Measurements from ENCODE around the gene SYT7. TPM values are rescaled to one million over a fixed set of nuclear protein-coding genes. Genes with fewer than 3 reads are reported as not detected.

The SYT7 gene
- total and polyA plus RNA-seq, 10 of the 15 experiments (the other 5 are each of a cell fraction or from before 2014, with no cell fraction given) = not detected

DNA sequence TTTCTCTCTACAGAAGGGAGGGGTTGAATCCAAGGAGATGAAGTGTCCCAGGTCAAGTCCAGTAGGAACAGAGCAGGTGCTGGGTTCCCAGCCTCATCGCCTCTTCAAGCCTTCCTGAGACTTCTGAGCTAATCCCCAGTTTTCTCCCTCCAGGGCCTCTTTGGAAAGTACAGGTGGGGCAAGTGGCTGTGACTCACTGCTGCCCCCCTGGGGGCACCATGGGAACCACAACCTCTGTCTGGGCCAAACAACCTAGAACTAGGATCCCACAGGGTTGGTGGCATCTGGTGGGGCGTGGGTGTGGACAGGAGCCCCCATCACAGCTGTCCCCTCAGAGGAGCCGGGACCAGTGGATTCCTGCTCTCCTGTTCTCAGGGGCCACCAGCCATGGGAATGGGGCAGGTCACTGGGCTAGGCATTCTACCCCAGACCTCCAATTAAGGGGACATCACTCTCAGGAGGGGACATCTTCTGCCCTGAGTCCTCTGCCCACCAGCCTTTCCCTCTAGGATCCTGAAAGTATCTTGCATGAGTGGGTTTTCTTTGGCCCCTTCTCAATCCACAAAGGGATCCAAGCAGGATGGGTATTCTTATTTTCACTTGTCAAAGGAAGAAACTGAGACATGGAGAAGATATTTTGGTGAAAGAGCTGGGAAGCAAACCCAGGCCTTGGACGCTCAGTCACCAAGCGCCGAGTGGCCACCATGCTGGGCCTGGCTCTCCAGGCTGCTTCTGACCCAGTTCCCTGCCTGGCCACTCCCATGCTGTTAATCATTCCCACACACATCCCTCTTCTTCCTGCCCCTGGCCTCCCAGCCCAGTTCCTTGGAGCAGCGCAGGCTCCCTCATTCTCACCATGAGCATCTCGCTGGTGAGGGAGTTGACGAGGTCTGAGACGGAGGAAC, 48.5 kb downstream of the SYT7 start (continued):
- TF ChIP-seq, protein P1, sequence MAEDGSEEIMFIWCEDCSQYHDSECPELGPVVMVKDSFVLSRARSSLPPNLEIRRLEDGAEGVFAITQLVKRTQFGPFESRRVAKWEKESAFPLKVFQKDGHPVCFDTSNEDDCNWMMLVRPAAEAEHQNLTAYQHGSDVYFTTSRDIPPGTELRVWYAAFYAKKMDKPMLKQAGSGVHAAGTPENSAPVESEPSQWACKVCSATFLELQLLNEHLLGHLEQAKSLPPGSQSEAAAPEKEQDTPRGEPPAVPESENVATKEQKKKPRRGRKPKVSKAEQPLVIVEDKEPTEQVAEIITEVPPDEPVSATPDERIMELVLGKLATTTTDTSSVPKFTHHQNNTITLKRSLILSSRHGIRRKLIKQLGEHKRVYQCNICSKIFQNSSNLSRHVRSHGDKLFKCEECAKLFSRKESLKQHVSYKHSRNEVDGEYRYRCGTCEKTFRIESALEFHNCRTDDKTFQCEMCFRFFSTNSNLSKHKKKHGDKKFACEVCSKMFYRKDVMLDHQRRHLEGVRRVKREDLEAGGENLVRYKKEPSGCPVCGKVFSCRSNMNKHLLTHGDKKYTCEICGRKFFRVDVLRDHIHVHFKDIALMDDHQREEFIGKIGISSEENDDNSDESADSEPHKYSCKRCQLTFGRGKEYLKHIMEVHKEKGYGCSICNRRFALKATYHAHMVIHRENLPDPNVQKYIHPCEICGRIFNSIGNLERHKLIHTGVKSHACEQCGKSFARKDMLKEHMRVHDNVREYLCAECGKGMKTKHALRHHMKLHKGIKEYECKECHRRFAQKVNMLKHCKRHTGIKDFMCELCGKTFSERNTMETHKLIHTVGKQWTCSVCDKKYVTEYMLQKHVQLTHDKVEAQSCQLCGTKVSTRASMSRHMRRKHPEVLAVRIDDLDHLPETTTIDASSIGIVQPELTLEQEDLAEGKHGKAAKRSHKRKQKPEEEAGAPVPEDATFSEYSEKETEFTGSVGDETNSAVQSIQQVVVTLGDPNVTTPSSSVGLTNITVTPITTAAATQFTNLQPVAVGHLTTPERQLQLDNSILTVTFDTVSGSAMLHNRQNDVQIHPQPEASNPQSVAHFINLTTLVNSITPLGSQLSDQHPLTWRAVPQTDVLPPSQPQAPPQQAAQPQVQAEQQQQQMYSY (CRISPR knock-in tag; IDR thresholded peaks at IDR 0.05) = no peak
- TF ChIP-seq, protein P2, sequence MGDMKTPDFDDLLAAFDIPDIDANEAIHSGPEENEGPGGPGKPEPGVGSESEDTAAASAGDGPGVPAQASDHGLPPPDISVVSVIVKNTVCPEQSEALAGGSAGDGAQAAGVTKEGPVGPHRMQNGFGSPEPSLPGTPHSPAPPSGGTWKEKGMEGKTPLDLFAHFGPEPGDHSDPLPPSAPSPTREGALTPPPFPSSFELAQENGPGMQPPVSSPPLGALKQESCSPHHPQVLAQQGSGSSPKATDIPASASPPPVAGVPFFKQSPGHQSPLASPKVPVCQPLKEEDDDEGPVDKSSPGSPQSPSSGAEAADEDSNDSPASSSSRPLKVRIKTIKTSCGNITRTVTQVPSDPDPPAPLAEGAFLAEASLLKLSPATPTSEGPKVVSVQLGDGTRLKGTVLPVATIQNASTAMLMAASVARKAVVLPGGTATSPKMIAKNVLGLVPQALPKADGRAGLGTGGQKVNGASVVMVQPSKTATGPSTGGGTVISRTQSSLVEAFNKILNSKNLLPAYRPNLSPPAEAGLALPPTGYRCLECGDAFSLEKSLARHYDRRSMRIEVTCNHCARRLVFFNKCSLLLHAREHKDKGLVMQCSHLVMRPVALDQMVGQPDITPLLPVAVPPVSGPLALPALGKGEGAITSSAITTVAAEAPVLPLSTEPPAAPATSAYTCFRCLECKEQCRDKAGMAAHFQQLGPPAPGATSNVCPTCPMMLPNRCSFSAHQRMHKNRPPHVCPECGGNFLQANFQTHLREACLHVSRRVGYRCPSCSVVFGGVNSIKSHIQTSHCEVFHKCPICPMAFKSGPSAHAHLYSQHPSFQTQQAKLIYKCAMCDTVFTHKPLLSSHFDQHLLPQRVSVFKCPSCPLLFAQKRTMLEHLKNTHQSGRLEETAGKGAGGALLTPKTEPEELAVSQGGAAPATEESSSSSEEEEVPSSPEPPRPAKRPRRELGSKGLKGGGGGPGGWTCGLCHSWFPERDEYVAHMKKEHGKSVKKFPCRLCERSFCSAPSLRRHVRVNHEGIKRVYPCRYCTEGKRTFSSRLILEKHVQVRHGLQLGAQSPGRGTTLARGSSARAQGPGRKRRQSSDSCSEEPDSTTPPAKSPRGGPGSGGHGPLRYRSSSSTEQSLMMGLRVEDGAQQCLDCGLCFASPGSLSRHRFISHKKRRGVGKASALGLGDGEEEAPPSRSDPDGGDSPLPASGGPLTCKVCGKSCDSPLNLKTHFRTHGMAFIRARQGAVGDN (IDR thresholded peaks at IDR 0.05) = no peak
- TF ChIP-seq PAX5 (IDR thresholded peaks at IDR 0.05; ENCODE audit: borderline replicate concordance, low read depth, low read length) = no peak
- TF ChIP-seq IRF5 (IDR thresholded peaks at IDR 0.05; ENCODE audit: borderline replicate concordance) = no peak
- TF ChIP-seq, protein P3, sequence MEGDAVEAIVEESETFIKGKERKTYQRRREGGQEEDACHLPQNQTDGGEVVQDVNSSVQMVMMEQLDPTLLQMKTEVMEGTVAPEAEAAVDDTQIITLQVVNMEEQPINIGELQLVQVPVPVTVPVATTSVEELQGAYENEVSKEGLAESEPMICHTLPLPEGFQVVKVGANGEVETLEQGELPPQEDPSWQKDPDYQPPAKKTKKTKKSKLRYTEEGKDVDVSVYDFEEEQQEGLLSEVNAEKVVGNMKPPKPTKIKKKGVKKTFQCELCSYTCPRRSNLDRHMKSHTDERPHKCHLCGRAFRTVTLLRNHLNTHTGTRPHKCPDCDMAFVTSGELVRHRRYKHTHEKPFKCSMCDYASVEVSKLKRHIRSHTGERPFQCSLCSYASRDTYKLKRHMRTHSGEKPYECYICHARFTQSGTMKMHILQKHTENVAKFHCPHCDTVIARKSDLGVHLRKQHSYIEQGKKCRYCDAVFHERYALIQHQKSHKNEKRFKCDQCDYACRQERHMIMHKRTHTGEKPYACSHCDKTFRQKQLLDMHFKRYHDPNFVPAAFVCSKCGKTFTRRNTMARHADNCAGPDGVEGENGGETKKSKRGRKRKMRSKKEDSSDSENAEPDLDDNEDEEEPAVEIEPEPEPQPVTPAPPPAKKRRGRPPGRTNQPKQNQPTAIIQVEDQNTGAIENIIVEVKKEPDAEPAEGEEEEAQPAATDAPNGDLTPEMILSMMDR (IDR thresholded peaks at IDR 0.05 in 2 of 3, conservative IDR thresholded peaks at IDR 0.05 in 1 of 3; ENCODE audit: control insufficient read depth in 2 of 3, extremely low read depth in 1 of 3, insufficient read depth in 1 of 3, low read depth in 3 of 3, low read length in 3 of 3) = peak; percentile 76 to 95 (median 91)
- no peak for TF ChIP-seq RELA (IDR thresholded peaks at IDR 0.05; ENCODE audit: borderline replicate concordance, partially characterized antibody)
- TF ChIP-seq RELB (IDR thresholded peaks at IDR 0.05; ENCODE audit: low read depth) = no peak

Measured in GM12878 (cell line).